ENCODE measurements around the gene MED8. TPM values are rescaled to one million over a fixed set of nuclear protein-coding genes. Genes with fewer than 3 reads are reported as not detected.

The MED8 gene, protein sequence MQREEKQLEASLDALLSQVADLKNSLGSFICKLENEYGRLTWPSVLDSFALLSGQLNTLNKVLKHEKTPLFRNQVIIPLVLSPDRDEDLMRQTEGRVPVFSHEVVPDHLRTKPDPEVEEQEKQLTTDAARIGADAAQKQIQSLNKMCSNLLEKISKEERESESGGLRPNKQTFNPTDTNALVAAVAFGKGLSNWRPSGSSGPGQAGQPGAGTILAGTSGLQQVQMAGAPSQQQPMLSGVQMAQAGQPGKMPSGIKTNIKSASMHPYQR
- 36.3 TPM for polyA plus RNA-seq (2013, experiment 1 of 2)
- 33.5 TPM for polyA plus RNA-seq (2013, experiment 2 of 2)

DNA sequence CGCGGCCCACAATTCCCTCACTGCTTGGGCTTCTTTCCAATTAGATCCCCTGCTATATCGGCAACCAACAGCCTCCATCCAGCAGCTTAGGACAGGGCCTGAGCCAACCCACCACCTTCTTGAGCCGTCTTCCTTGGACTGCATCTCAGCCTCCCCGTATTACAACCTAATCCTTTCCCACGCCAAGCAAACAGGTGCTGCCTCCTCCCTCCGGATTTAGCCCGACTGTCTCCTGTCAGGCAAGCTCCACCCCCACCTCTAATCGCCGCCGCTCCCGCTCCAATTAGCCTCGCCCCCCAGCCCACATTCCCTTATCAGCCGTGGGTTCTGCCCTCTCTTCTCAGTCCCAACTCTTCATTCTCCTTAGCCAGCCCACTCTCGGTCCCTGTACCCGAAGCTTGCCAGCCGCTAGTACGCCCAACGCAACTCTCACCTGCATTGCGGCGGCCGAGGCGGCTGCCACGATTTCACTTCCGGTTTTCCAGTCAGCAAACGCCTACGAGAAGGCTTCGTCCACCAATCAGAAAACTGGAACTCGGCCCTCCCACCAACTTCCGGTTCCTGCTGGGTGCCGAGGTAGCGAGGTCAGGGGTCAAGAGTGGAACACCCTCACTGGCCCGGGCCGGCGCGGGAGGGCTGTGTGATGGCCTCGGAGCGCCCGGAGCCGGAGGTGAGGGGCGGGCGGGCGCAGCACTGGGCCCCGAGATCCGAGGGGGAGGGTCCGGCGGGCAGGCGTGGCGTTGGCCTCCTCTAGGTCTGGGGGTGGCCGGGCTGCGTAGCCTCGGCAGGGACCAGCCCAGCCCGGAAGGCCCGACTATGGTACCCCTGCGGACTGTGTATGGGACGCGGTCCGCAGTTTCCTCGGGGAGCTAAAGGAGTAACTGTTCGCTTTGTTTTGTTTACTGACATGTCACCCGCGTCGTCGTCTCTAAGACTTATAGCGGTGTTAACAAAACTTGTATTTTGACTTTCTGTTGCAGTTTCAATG is at the start of gene MED8, which contains the start of gene SZT2:
MED8 (minus strand) TSS at position 475 of the 988 bp plus-strand sequence; CDS start at position 439, 36 bp downstream.
SZT2 (plus strand) TSS at position 574 of the 988 bp plus-strand sequence; CDS start at position 644, 70 bp downstream.
- Histone ChIP-seq H3K9me3 (ENCODE audit: control insufficient read depth, low read length) (no peaks in the 10 kb centered on the region), H3K36me3 (ENCODE audit: control insufficient read depth, insufficient read depth, low read length) (peaks cover 45% of the 10 kb centered on the region), H3K27ac (ENCODE audit: low read depth, low read length, severe bottlenecking) (peak within 1 kb of the TSS; percentile 84), H3K4me3 (ENCODE audit: extremely low read depth, insufficient read depth, low read length, poor library complexity, severe bottlenecking) (peak within 1 kb of the TSS; percentile 96), H3K4me1 (ENCODE audit: control insufficient read depth, insufficient read depth, low read length, poor library complexity, severe bottlenecking) (peaks cover 11% of the 10 kb centered on the region)
- 0% methylated on average over 58 to 60 of the region's 65 CpGs for WGBS, 2 experiments (ENCODE audit: insufficient coverage in 2 of 2)

DNA sequence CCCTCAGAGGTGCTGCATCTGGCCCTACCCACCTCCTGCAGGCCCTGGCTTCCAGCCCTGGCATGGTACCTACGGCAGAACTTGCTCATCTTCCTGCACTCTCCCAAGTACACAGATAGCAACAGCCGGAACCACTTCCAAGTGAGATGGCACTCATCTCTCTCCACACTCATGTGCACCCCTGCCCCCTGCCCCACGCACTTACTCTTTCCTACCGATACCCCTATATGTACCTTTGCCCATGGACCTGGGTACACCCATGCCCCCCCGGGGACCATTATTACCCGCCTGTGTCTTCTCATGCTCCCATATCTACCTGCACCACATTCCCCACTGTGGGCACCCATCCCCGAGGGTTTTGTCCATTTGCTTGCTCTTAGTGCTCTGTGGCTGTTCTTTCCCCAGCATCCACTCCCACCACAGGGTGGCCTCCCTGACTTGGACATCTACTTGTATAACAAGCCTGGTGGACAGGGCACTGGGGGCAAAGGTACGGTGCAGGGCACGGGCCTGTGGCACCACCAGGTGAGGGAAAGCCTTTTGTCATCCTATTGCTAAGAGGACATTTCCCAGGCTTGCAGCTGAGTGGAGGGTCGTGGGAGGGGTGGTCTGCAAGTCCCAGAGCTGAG is 49.5 kb upstream of the MED8 start:
- Histone ChIP-seq H3K9me3 (ENCODE audit: control insufficient read depth, low read length) (no peaks in the 10 kb centered on the region), H3K4me3 (ENCODE audit: extremely low read depth, insufficient read depth, low read length, poor library complexity, severe bottlenecking) (no peak overlapping the region), H3K27ac (ENCODE audit: low read depth, low read length, severe bottlenecking) (no peak overlapping the region), H3K36me3 (ENCODE audit: control insufficient read depth, insufficient read depth, low read length) (peaks cover 70% of the 10 kb centered on the region), H3K4me1 (ENCODE audit: control insufficient read depth, insufficient read depth, low read length, poor library complexity, severe bottlenecking) (peaks cover 12% of the 10 kb centered on the region)
- 92 to 94% methylated on average over 9 to 10 of the region's 10 CpGs for WGBS, 2 experiments (ENCODE audit: insufficient coverage in 2 of 2)

DNA sequence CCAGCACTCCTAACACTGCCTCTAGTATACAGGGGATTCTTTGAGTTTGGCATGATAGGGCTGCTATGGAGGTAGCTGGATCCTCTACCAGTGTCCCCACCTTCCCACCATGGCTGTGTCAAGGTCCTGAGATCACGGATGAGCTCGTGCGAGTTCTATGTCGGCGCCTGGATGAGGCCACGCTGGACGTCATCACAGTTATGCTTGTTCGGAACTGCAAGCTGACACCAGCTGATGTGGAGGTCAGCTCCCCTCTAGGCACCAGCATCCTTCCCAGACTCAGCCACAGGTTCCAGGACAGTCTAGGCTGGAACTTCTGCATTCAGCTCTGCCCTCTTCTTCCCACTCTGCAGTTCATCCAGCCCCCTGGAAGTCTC is 49.0 kb upstream of the MED8 start:
- Histone ChIP-seq H3K4me1 (ENCODE audit: control insufficient read depth, insufficient read depth, low read length, poor library complexity, severe bottlenecking) (peaks cover 12% of the 10 kb centered on the region), H3K27ac (ENCODE audit: low read depth, low read length, severe bottlenecking) (no peak overlapping the region), H3K9me3 (ENCODE audit: control insufficient read depth, low read length) (no peaks in the 10 kb centered on the region), H3K4me3 (ENCODE audit: extremely low read depth, insufficient read depth, low read length, poor library complexity, severe bottlenecking) (no peak overlapping the region), H3K36me3 (ENCODE audit: control insufficient read depth, insufficient read depth, low read length) (peaks cover 70% of the 10 kb centered on the region)
- 96 to 98% methylated on average over 7 to 8 of the region's 8 CpGs for WGBS, 2 experiments (ENCODE audit: insufficient coverage in 2 of 2)

DNA sequence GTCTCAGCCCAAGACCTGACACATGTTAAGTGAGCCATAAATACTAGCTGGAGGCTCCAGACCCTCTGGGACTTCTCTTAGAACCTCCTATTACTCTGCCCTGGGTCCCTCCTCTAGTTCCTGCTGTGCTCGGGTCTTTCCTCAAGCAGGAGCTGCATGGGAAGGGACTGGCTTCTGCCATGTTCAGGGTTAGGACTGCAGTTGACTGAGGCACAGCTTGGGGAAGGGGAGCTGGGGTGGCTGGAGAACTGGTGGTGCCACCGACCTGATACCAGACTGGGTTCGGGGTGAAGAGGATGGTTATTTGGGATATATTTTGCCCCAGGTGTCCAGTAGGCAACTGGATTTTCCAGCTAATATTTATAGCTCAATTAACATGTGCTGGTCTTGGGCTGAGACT is 48.4 kb upstream of the MED8 start:
- WGBS, 2 experiments (ENCODE audit: insufficient coverage in 2 of 2), result 94% methylated on average over 2 of the region's 3 CpGs; no CpG with 5 or more reads in 1 of the 2 experiments
- no peak overlapping the region for H3K27ac ChIP-seq (ENCODE audit: low read depth, low read length, severe bottlenecking)
- no peak overlapping the region for H3K4me3 ChIP-seq (ENCODE audit: extremely low read depth, insufficient read depth, low read length, poor library complexity, severe bottlenecking)
- no peaks in the 10 kb centered on the region for H3K9me3 ChIP-seq (ENCODE audit: control insufficient read depth, low read length)
- H3K36me3 ChIP-seq (ENCODE audit: control insufficient read depth, insufficient read depth, low read length), result peaks cover 68% of the 10 kb centered on the region
- peaks cover 12% of the 10 kb centered on the region for H3K4me1 ChIP-seq (ENCODE audit: control insufficient read depth, insufficient read depth, low read length, poor library complexity, severe bottlenecking)

DNA sequence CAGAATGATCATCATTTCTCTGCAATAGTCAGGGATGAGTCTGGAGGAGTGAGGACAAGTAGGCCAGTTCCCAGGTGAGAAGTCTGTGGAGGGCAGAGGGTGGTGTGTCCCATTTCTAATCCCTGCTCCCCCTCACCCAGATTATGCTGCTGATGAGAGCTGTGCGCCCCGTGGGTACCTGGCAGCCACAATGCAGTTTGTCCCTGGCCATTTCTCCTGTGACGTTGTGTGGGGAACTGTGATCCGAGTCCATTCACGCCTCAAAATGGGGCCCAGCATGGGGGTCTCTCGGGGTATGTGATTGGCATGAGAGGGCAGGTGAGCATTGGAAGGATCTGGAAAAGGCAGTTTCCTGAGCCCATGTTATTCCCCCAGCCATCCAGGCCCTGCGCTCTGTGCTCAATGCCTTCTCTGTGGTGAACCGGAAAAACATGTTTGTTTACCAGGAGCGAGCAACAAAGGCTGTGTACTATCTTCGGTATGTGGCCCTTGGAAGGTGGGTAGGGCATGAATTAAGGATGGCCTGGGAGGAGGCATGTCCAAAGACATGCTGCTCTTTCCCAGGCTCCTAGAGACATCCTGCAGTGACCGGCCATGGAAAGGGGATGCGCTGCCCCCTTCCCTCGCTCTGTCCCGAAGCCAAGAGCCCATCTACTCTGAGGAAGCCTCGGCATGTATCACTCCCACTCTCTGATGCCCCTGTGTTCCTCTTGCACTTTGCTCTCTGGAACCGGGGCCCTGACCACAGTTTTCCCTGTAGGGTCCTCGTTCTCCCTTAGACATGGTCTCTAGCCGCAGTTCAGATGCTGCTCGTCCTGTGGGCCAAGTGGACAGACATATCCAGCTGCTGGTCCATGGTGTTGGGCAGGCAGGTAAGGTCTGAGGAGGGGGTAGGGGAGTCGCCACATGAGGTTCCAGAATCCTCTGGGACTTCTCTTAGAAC is 47.7 kb upstream of the MED8 start:
- H3K4me1 ChIP-seq (ENCODE audit: control insufficient read depth, insufficient read depth, low read length, poor library complexity, severe bottlenecking), result peaks cover 12% of the 10 kb centered on the region
- peaks cover 75% of the 10 kb centered on the region for H3K36me3 ChIP-seq (ENCODE audit: control insufficient read depth, insufficient read depth, low read length)
- no peak overlapping the region for H3K4me3 ChIP-seq (ENCODE audit: extremely low read depth, insufficient read depth, low read length, poor library complexity, severe bottlenecking)
- no peaks in the 10 kb centered on the region for H3K9me3 ChIP-seq (ENCODE audit: control insufficient read depth, low read length)
- 94 to 96% methylated on average over 17 to 19 of the region's 20 CpGs for WGBS, 2 experiments (ENCODE audit: insufficient coverage in 2 of 2)
- H3K27ac ChIP-seq (ENCODE audit: low read depth, low read length, severe bottlenecking), result peak overlapping the region; percentile 67

DNA sequence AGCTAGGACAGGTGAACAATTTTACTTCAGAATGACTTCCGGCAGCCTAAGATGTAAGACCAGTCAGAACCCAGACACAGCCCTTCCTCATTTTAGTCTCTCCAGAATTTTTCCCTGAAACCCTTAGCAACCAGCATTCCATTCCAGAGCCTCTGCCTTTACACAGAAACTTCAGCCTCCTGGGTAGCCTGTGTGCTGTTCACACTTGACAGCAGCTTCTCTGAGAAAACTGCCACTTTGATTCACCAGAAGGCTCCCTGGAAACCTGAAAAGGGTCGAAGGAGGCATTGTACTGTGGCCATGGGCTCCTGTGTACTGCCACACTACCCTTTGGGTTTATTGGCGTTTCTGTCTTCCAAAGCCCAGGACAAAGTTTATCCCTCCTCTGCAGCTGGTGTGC is 46.8 kb upstream of the MED8 start:
- H3K9me3 ChIP-seq (ENCODE audit: control insufficient read depth, low read length), result no peaks in the 10 kb centered on the region
- peaks cover 12% of the 10 kb centered on the region for H3K4me1 ChIP-seq (ENCODE audit: control insufficient read depth, insufficient read depth, low read length, poor library complexity, severe bottlenecking)
- peak overlapping the region; percentile 67 for H3K27ac ChIP-seq (ENCODE audit: low read depth, low read length, severe bottlenecking)
- no peak overlapping the region for H3K4me3 ChIP-seq (ENCODE audit: extremely low read depth, insufficient read depth, low read length, poor library complexity, severe bottlenecking)
- WGBS, 2 experiments (ENCODE audit: insufficient coverage in 2 of 2), result 59 to 75% methylated on average over 2 to 3 of the region's 3 CpGs
- H3K36me3 ChIP-seq (ENCODE audit: control insufficient read depth, insufficient read depth, low read length), result peaks cover 76% of the 10 kb centered on the region

DNA sequence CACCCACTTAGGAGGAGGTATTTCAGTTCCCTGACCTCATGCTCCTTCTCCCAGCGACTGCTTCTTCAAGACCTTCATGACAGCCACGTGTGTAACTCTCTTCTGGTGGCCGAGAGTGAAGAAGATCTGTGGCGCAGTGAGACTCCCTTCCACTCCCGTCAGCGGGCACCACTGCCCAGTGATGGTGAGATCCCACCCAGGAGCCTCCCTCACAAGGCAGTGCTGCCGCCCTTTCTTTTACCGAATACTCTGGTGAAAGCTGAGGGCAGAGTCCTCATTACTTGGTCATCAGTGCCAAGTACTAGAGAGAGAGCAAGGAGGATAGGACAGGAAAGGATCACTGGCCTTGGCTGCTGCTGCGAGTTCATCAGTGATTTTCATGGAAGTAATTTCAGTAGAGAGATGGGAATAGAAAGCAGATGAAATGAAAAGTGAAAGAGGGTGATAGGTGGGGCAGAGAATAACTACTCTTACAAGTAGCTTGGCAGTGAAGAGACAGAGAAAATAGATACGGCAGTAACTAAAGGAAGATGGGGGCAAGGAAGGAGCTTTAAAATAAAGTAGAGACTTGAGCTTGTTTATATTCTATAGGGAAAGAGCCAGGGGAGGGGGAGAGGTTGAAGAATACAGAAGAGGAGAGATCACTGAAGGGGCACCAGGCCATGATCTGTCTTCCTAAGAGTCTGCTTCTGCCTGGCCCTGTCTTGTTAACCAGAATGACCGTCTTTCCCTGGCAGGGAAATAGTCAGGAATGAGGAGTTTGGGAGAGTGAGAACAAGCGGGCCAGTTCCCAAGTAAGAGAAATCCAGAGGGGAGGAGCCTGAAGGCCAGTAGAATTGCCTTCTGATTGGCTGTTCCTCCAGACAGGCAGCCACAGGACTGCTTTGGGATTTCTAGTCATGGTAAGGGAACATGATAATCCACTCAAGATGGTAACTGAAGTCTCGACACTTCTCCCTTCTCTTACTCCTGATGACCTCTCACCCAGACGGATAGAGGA is 45.8 kb upstream of the MED8 start:
- H3K4me1 ChIP-seq (ENCODE audit: control insufficient read depth, insufficient read depth, low read length, poor library complexity, severe bottlenecking), result peaks cover 12% of the 10 kb centered on the region
- H3K9me3 ChIP-seq (ENCODE audit: control insufficient read depth, low read length), result no peaks in the 10 kb centered on the region
- no peak overlapping the region for H3K4me3 ChIP-seq (ENCODE audit: extremely low read depth, insufficient read depth, low read length, poor library complexity, severe bottlenecking)
- H3K36me3 ChIP-seq (ENCODE audit: control insufficient read depth, insufficient read depth, low read length), result peaks cover 79% of the 10 kb centered on the region
- 92 to 95% methylated on average over 13 to 14 of the region's 14 CpGs for WGBS, 2 experiments (ENCODE audit: insufficient coverage in 2 of 2)
- peak overlapping the region; percentile 67 for H3K27ac ChIP-seq (ENCODE audit: low read depth, low read length, severe bottlenecking)

DNA sequence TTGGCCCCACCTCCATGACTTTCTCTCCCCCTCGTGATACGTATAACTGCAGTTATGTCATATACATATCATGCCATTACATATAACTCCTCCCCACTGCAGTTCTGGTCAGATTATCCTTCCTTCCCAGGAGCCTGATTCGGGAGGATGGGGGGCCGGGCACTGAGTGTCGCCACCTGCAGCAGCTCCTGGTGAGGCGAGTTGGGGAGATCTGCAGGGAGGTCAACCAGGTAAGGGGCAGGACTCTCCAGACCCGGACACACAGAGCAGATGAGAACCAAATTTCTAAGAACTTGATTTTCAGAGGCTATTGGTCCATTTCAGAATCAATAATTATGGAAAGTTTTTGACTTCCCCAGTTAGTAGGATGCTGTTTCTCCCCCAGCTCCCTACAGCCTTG is 44.7 kb upstream of the MED8 start:
- Histone ChIP-seq H3K9me3 (ENCODE audit: control insufficient read depth, low read length) (no peaks in the 10 kb centered on the region), H3K4me1 (ENCODE audit: control insufficient read depth, insufficient read depth, low read length, poor library complexity, severe bottlenecking) (peaks cover 12% of the 10 kb centered on the region), H3K27ac (ENCODE audit: low read depth, low read length, severe bottlenecking) (no peak overlapping the region), H3K36me3 (ENCODE audit: control insufficient read depth, insufficient read depth, low read length) (peaks cover 79% of the 10 kb centered on the region), H3K4me3 (ENCODE audit: extremely low read depth, insufficient read depth, low read length, poor library complexity, severe bottlenecking) (no peak overlapping the region)
- 87 to 97% methylated on average over 3 to 4 of the region's 7 CpGs for WGBS, 2 experiments (ENCODE audit: insufficient coverage in 2 of 2)

DNA sequence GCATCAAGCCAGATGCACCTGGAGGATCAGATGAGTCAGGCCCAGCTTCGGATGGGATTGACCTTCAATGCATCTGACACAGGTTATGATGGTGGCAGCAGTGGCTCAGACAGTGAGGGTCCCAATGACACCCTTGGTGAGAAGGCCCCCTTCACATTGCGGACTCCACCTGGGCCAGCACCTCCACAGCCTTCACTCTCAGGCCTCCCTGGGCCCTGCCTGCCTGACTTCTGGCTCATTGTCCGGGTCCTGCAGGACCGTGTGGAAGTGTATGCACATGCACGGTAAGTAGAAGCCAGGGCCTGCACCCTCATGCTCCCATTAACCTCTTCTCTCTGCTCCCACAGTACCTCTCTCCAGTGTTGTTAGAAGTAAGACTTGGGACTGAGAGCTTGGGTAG is 43.3 kb upstream of the MED8 start:
- no peak overlapping the region for H3K27ac ChIP-seq (ENCODE audit: low read depth, low read length, severe bottlenecking)
- H3K4me1 ChIP-seq (ENCODE audit: control insufficient read depth, insufficient read depth, low read length, poor library complexity, severe bottlenecking), result peaks cover 12% of the 10 kb centered on the region
- peaks cover 83% of the 10 kb centered on the region for H3K36me3 ChIP-seq (ENCODE audit: control insufficient read depth, insufficient read depth, low read length)
- H3K9me3 ChIP-seq (ENCODE audit: control insufficient read depth, low read length), result no peaks in the 10 kb centered on the region
- WGBS, 2 experiments (ENCODE audit: insufficient coverage in 2 of 2), result 92 to 100% methylated on average over 1 to 2 of the region's 5 CpGs
- no peak overlapping the region for H3K4me3 ChIP-seq (ENCODE audit: extremely low read depth, insufficient read depth, low read length, poor library complexity, severe bottlenecking)

Data from mesodermal cell (in vitro differentiated cells).